Activated CD4-positive, alpha-beta memory T cell treated with anti-CD3 and anti-CD28 coated beads for 36 hours (primary cell): ENCODE measurements around the gene CDR2. TPM values are rescaled to one million over a fixed set of nuclear protein-coding genes. Genes with fewer than 3 reads are reported as not detected.

Source experiments
- CTCF ChIA-PET: fragments of 350-600 bp; sonication (Branson Sonifier 250); formaldehyde crosslinking; loops from one replicate; lab custom pipeline; 2021; ENCODE audit warnings: antibody characterized with exemption, inconsistent platforms; lab: Charles Lee
- POLR2A ChIA-PET: fragments of 350-600 bp; sonication (Branson Sonifier 250); formaldehyde crosslinking; loops from one replicate; lab custom pipeline; 2021; ENCODE audit warnings: antibody characterized with exemption; lab: Charles Lee
- DNase-seq: peaks from one replicate; pipeline ENCODE4 v3.0.0-alpha.2; 2020
- H3K27ac Mint-ChIP-seq: one replicate; pipeline ENCODE4 v1.8.0; 2021; ENCODE audit warnings: mixed read lengths
- H3K27me3 Mint-ChIP-seq: one replicate; pipeline ENCODE4 v1.8.0; 2021; ENCODE audit warnings: mixed read lengths
- H3K36me3 Mint-ChIP-seq: one replicate; pipeline ENCODE4 v1.8.0; 2021; ENCODE audit warnings: mixed read lengths
- H3K4me1 Mint-ChIP-seq: one replicate; pipeline ENCODE4 v1.8.0; 2021; ENCODE audit warnings: low read depth, mixed read lengths
- H3K4me3 Mint-ChIP-seq: one replicate; pipeline ENCODE4 v1.8.0; 2021; ENCODE audit warnings: mild to moderate bottlenecking, mixed read lengths
- H3K9me3 Mint-ChIP-seq: one replicate; pipeline ENCODE4 v1.8.0; 2021; ENCODE audit warnings: mixed read lengths
- intact Hi-C: fragments of 100-400 bp; cut with micrococcal nuclease; formaldehyde crosslinking; loops from one replicate; pipeline ENCODE4 v1.15.1; 2023
- total RNA-seq, 2 experiments: library from RNA; stranded (reverse); gene quantifications; one replicate each; pipeline ENCODE4 v1.2.3, GENCODE V29; 2021

CDR2 gene
- total RNA-seq, 2 experiments from 2014 or later: 44.0 to 44.4 TPM

DNA sequence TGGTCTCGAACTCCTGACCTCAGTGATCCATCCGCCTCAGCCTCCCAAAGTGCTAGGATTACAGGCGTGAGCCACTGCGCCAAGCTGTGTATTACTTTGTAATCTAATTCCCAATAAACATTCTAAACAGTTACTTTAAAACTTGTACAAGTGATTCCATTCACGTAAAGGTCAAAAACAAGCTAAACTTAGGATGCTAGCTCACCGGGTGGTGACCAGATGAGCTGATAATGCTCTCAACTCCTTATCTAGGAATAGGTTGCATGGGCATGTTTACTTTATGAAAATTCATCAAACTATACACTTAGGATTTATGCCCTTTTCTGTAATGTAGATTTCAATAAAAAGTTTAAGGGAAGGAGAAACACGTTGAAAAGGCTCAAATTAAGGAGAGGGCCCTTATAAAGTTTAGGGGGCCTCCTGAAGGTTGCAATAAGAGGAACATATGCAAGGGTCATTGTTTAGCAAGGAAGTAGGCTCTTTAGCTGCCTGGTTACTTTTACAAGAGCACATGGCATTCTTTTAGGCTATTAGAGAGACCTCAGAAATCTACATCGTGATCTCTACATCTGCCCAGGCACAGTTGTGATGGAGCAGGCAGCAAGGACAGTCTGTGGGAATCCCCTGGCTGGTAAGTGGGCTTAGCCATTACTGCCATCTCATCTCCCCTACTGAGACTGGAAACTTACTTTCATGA is 13.3 kb downstream of the CDR2 start:
- Mint-ChIP-seq H3K4me1 (peaks cover 65% of the 10 kb centered on the region), H3K9me3 (no peaks in the 10 kb centered on the region), H3K4me3 (no peak overlapping the region), H3K27ac (peak overlapping the region; percentile 78), H3K27me3 (no peaks in the 10 kb centered on the region), H3K36me3 (peaks cover 40% of the 10 kb centered on the region)
- DNase-seq: peak; percentile 30
- intact Hi-C loops: no loop called here
- ChIA-PET POLR2A (no interaction called here), CTCF (interaction anchor here (0.8 kb wide), 1 partner anchor 40 kb away, joined by 3 read pairs; no protein-coding TSS in a partner anchor)

DNA sequence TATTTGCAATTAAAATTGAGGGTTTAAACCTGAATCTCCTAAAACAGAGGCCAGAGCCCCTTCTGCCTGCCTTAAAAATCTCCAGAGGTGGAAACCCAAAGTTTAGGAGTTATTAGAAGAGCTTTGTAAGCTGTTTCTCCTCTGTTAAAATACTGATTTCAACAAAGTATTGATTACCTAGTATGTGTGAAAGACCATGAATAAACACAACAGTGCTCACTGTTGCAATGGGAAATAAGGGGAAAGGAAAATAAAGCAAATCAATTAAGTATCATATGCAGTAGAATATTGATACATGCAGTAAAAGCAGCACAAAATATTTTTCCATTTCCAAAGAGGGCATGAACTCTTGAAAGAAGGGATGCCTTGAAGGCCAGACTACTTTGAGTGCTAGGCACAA is 14.7 kb downstream of the CDR2 start:
- Mint-ChIP-seq H3K27ac (peak overlapping the region; percentile 76), H3K36me3 (peaks cover 29% of the 10 kb centered on the region), H3K9me3 (no peaks in the 10 kb centered on the region), H3K4me1 (peaks cover 65% of the 10 kb centered on the region), H3K27me3 (no peaks in the 10 kb centered on the region), H3K4me3 (no peak overlapping the region)
- ChIA-PET CTCF (interaction anchor here (0.9 kb wide), 1 partner anchor 10 kb away, joined by 3 read pairs; no protein-coding TSS in a partner anchor), POLR2A (interaction anchor here (1.4 kb wide), 1 partner anchor 13 kb away, joined by 6 read pairs; no protein-coding TSS in a partner anchor)
- no peak for DNase-seq
- intact Hi-C loops: no loop called here

DNA sequence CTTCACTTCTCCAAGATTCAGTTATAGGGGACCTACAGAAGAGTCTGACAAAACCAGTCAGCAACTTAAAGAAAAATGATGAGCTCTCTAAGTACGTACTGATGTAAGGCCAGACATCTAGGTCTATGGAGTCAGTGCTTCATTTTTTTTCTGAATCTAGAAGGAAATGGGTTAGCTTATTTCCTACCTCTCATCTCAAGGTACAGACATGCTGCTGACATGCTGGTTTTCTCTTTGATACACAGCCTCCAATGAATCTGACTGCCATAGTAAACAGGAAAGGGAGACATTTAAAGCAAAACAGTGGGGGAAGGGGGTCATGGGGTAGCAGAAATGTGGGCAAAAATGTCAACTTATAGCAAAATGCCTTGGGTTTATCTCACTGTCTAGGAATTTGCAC is 16.4 kb downstream of the CDR2 start:
- Mint-ChIP-seq H3K4me1 (peaks cover 75% of the 10 kb centered on the region), H3K9me3 (no peaks in the 10 kb centered on the region), H3K36me3 (peaks cover 15% of the 10 kb centered on the region), H3K27ac (peak overlapping the region; percentile 87), H3K27me3 (no peaks in the 10 kb centered on the region), H3K4me3 (no peak overlapping the region)
- DNase-seq: no peak
- POLR2A ChIA-PET: interaction anchor here (0.8 to 0.9 kb wide), 2 partner anchors 12 to 15 kb away, joined by 3 read pairs; no protein-coding TSS in a partner anchor
- CTCF ChIA-PET: interaction anchor here (1.0 to 1.2 kb wide), 2 partner anchors 37 to 58 kb away, joined by 3 read pairs; no protein-coding TSS in a partner anchor
- intact Hi-C loops: loop anchor here (1.0 to 2.0 kb wide), 3 partner anchors 11 to 59 kb away; partner anchors contain the start of gene CDR2

DNA sequence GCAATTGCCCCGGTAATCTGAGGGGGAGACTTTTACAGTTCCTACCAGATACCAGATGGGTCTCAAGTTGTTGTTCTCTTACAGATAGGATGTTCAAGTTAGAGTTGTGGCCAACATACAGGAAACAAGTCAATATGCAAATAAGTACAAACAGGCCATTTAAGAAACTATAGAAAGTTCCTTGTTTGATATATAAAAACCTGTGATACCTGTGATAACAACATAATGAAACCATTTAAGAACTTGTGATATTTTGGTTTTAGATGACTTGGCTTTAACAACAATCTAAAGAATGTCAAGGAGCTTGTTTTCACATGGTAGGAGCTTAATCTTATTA is 16.8 kb downstream of the CDR2 start:
- Mint-ChIP-seq H3K27me3 (no peaks in the 10 kb centered on the region), H3K36me3 (peaks cover 12% of the 10 kb centered on the region), H3K4me1 (peaks cover 77% of the 10 kb centered on the region), H3K27ac (peak overlapping the region; percentile 87), H3K9me3 (no peaks in the 10 kb centered on the region), H3K4me3 (no peak overlapping the region)
- intact Hi-C loops: loop anchor here (2.0 kb wide), 1 partner anchor 59 kb away; no protein-coding TSS in a partner anchor
- ChIA-PET POLR2A (interaction anchor here (0.8 to 0.9 kb wide), 2 partner anchors 12 to 16 kb away, joined by 3 read pairs; no protein-coding TSS in a partner anchor), CTCF (interaction anchor here (1.0 to 1.2 kb wide), 2 partner anchors 37 to 57 kb away, joined by 3 read pairs; no protein-coding TSS in a partner anchor)
- DNase-seq: no peak

DNA sequence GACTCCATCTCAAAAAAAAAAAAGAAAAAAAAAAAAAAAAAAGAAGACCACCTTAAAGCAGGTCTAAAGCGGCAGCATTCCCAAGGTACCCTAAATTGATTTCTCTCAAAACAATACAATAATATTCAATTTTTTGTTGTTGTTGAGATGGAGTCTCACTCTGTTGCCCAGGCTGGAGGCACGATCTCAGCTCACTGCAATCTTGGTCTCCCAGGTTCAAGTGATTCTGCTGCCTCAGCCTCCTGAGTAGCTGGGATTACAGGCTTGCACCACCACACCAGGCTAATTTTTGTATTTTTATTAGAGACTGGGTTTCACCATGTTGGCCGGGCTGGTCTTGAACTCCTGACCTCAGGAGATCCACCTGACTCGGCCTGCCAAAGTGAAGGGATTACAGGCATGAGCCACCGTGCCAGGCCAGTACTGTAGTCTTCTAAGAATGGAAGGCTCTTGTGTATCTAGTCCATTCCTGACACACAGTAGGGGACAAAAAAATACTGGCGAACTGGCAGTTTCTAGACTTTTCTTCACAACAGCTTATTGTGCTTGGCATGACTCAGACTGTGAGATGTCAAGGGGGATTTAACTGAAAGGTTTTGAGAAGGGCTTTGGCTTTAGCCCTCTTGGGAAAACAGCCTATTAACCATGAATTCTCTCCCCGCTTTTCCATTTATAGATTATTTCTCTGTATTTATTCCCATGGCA is 17.3 kb downstream of the CDR2 start:
- POLR2A ChIA-PET: interaction anchor here (0.8 to 1.0 kb wide), 3 partner anchors 12 to 16 kb away, joined by 3 read pairs; no protein-coding TSS in a partner anchor
- CTCF ChIA-PET: interaction anchor here (0.9 to 1.2 kb wide), 3 partner anchors 13 to 57 kb away, joined by 3 read pairs; no protein-coding TSS in a partner anchor
- H3K27me3 Mint-ChIP-seq: no peaks in the 10 kb centered on the region
- DNase-seq: peak; percentile 30
- H3K9me3 Mint-ChIP-seq: no peaks in the 10 kb centered on the region
- H3K27ac Mint-ChIP-seq: peak overlapping the region; percentile 87
- peaks cover 11% of the 10 kb centered on the region for H3K36me3 Mint-ChIP-seq
- intact Hi-C loops: loop anchor here (2.0 kb wide), 1 partner anchor 58 kb away; no protein-coding TSS in a partner anchor
- H3K4me1 Mint-ChIP-seq: peaks cover 77% of the 10 kb centered on the region
- no peak overlapping the region for H3K4me3 Mint-ChIP-seq

DNA sequence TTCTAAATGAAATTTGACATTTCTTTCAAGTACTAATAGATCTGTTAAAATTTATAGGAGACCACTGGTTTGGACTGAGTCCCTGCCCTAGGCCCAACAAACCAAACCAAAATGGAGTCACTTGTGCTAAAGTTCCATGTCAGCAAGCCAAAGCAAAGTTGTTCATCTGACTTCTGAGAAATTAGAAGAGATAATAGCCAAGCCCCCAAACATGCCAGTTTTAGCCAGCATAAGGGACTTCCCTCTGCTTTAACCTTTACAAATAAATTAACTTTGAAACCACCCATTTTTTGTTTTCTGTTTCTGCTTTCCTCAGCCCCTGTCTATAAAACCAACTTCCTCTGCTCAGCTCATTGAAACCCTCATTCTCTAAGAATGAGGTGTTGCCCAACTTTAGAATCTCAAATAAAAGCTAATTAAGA is 18.9 kb downstream of the CDR2 start:
- intact Hi-C loops: no loop called here
- peaks cover 71% of the 10 kb centered on the region for H3K4me1 Mint-ChIP-seq
- peaks cover 22% of the 10 kb centered on the region for H3K36me3 Mint-ChIP-seq
- H3K9me3 Mint-ChIP-seq: no peaks in the 10 kb centered on the region
- ChIA-PET CTCF (no interaction called here), POLR2A (no interaction called here)
- no peak overlapping the region for H3K4me3 Mint-ChIP-seq
- DNase-seq: no peak
- H3K27me3 Mint-ChIP-seq: no peaks in the 10 kb centered on the region
- peak overlapping the region; percentile 78 for H3K27ac Mint-ChIP-seq

DNA sequence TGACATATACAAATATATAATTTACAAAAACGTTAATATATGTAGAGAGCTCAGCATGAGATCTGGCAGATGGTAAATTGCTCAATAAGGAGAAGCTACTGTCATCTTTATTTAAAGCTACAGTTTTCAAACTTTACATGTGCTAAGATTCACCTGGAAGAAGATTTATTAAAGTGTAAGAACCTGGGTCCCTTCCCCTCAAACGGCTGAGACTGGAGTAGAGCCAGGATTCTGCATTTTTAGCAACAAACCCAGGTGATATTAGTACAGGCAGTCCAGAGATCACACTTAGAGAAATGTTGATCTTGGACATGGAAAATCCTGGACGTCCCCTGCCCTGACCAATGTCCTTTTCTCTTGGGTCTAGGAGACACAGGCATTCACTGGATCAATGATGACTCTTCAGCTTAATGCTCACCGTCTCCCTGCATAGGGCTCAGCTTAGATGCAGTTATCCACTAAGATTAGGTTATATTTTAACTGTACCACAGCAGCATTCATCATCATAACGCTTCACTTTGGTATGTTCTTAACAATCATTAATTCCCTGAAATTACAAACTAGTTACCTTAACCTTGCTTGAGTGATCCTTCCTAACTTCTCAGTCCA is 20.4 kb downstream of the CDR2 start:
- Mint-ChIP-seq H3K4me3 (no peak overlapping the region), H3K27me3 (no peaks in the 10 kb centered on the region), H3K4me1 (peaks cover 63% of the 10 kb centered on the region), H3K36me3 (peaks cover 29% of the 10 kb centered on the region), H3K27ac (peak overlapping the region; percentile 93), H3K9me3 (no peaks in the 10 kb centered on the region)
- intact Hi-C loops: loop anchor here (1.0 kb wide), 1 partner anchor 20 kb away; the partner anchor contains the start of gene CDR2
- DNase-seq: no peak
- POLR2A ChIA-PET: interaction anchor here (1.2 to 1.8 kb wide), 4 partner anchors 9 to 21 kb away, joined by 5 to 10 read pairs (median 6); partner anchors contain the start of gene CDR2
- CTCF ChIA-PET: interaction anchor here (1.0 to 1.8 kb wide), 3 partner anchors 14 to 53 kb away, joined by 3 to 8 read pairs (median 3); no protein-coding TSS in a partner anchor

DNA sequence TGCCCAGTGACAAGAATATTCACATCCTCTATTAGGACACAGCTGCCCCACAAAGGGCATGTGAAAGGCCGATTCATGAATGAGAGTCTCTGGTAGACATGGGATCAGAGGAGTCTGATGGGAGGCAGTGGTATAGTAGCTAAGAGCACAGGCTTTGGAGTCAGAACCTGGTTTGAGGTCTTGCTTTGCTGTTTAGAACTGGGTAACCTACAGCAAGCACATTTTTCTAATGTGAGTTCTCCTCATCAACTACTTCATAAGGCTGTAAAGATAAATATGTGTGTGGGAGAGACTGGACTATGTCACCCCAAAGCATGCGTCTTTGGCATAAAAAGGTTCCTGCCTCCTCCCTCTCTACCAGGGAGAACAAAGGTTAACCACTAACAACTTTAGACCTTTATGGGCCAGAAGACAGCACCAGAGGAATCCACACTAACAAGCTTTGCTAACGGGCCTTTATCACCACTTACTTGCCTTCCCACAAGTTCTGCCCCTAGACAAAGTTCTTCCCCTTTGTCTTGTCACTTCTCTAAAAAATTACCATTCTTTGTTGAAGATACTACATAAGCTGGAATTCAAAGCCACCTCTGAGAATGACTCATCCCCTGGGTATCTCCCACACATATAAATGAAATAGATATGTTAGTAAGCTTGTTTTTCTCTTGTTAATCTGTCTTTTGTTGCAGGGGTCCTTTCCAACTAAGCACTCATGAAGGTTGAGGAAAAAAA is 21.1 kb downstream of the CDR2 start:
- Mint-ChIP-seq H3K4me1 (peaks cover 58% of the 10 kb centered on the region), H3K27ac (peak overlapping the region; percentile 93), H3K27me3 (no peaks in the 10 kb centered on the region), H3K36me3 (peaks cover 35% of the 10 kb centered on the region), H3K9me3 (no peaks in the 10 kb centered on the region), H3K4me3 (peak overlapping the region; percentile 36)
- intact Hi-C loops: loop anchor here (1.0 kb wide), 1 partner anchor 21 kb away; the partner anchor contains the start of gene CDR2
- CTCF ChIA-PET: interaction anchor here (1.0 to 1.8 kb wide), 4 partner anchors 15 to 53 kb away, joined by 3 to 8 read pairs (median 4); no protein-coding TSS in a partner anchor
- POLR2A ChIA-PET: interaction anchor here (1.2 to 1.8 kb wide), 4 partner anchors 10 to 22 kb away, joined by 5 to 10 read pairs (median 6); partner anchors contain the start of gene CDR2
- no peak for DNase-seq

DNA sequence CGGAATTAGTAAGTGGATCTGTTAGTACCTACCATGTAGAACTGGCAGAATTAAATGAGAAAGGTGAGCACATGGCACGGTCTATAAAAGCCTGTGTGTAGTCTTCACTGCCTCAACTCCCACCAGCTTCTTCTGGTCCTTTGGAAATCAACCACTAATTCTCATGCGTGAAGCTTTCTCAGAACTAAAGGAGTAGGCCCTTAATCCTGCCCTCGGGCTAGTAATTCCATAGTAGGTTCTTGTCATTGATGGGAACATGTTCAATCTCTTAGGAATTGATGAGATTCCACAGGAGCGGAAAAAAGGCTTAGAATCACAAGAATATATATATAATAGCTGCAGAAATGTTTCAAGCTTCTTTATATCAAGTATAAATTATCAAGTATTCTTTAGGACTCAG is 21.7 kb downstream of the CDR2 start:
- DNase-seq: no peak
- CTCF ChIA-PET: interaction anchor here (1.3 to 1.8 kb wide), 3 partner anchors 18 to 32 kb away, joined by 4 to 8 read pairs (median 5); no protein-coding TSS in a partner anchor
- Mint-ChIP-seq H3K9me3 (no peaks in the 10 kb centered on the region), H3K27me3 (no peaks in the 10 kb centered on the region), H3K4me3 (no peak overlapping the region), H3K4me1 (peaks cover 51% of the 10 kb centered on the region), H3K27ac (peak overlapping the region; percentile 58), H3K36me3 (peaks cover 32% of the 10 kb centered on the region)
- intact Hi-C loops: loop anchor here (1.0 kb wide), 1 partner anchor 22 kb away; the partner anchor contains the start of gene CDR2
- POLR2A ChIA-PET: interaction anchor here (1.7 to 1.8 kb wide), 2 partner anchors 20 to 22 kb away, joined by 7 to 10 read pairs; partner anchors contain the start of gene CDR2

DNA sequence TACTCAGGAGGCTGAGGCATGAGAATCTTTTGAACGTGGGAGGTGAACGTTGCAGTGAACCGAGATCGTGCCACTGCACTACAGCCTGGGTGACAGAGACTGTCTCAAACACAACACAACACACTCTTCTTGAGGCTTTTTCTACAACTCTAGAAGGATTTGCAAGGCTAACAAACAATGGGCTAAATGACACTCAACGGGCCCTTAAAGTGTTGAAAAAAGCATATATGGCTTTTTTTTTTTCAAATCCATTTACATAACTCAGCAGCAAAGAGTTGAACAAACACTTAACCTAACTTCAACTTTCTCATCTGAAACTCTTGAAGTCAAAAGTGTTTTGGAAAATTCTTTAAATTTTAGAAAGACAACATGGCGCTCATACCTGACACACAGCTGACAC is 22.3 kb downstream of the CDR2 start:
- POLR2A ChIA-PET: no interaction called here
- CTCF ChIA-PET: interaction anchor here (1.5 kb wide), 1 partner anchor 31 kb away, joined by 4 read pairs; no protein-coding TSS in a partner anchor
- Mint-ChIP-seq H3K27me3 (no peaks in the 10 kb centered on the region), H3K36me3 (peaks cover 37% of the 10 kb centered on the region), H3K9me3 (no peaks in the 10 kb centered on the region), H3K4me3 (no peak overlapping the region), H3K27ac (peak overlapping the region; percentile 18), H3K4me1 (peaks cover 45% of the 10 kb centered on the region)
- intact Hi-C loops: no loop called here
- DNase-seq: no peak
